ENCODE data around the gene MAP7D2.

The MAP7D2 gene

GRCh38 chrX:20037186-20037585 lies 79.5 kb downstream of the MAP7D2 start:
- DNase-seq: no peak

- no peak for DNase-seq
Observed at GRCh38 chrX:20032201-20032600, 84.5 kb downstream of the MAP7D2 start.

- no peak for DNase-seq
Observed at GRCh38 chrX:20029728-20030127, 87.0 kb downstream of the MAP7D2 start.

DNA sequence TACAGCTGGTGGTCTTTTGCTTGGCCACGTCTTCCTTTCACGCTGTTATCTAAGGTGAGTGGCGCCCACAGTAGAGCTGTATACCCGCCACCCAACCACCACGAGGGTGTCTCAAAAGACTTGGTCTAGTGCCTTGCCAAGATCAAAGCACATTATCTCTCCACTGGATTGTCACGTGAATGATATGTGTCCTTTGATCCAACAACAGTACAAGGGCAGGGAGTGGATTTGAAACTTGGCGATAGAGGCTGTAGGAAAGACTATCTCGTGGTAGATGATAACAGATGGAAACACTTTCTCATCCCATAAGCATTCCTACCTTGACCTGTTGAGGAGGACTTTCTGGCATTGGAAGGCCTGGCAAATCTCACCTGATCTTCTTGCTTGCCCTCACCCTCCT lies 88.1 kb downstream of the MAP7D2 start:
- DNase-seq: no peak

DNA sequence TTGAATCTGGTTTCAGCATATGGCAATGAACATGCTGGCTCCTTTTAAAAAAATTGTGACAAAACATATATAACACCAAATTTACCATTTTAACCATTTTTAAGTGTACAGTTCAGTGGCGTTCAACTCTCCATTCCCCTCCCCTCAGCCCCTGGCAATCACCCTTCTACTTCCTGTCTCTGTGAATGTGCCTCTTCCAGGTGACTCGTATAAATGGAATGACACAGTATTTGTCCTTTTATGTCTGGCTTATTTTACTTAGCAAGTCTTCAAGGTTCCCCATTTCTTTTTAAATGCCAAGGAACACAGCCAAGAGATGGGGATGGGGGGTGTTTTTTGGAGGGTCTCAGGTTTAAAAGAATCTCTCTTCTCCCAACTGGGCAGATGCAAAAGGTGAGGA lies 90.4 kb downstream of the MAP7D2 start:
- DNase-seq: no peak

- DNase-seq: no peak
Observed at GRCh38 chrX:20019672-20020365, 96.9 kb downstream of the MAP7D2 start.

GRCh38 chrX:20016616-20016945 lies 100.1 kb downstream of the MAP7D2 start:
- DNase-seq: no peak

- DNase-seq: no peak
Observed at GRCh38 chrX:20015945-20016615, 100.6 kb downstream of the MAP7D2 start.

GRCh38 chrX:20015422-20015821 lies 101.3 kb downstream of the MAP7D2 start:
- DNase-seq: no peak

GRCh38 chrX:20011608-20012007 lies 105.1 kb downstream of the MAP7D2 start:
- no peak for DNase-seq

- no peak for DNase-seq
Observed at GRCh38 chrX:20007962-20008622, 108.6 kb downstream of the MAP7D2 start.

DNA sequence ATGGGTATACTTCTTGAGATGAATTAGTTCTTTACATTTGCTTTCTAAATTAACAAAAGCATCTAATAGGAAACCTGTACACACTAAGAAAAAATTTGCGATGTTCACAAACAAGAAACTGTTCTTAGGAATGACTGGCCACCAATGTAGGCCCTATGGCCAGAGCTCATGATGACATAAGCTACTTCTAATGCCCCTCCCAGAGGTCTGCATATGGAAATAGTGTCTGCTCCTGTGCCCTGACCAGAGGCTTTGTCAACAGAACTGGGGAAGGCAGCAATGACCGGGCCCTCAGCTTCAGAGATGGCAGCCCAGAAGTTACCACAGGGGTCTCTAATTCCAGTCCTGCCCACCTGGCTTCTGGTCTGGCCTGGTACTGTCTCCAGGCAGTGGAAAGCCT lies 110.8 kb downstream of the MAP7D2 start:
- DNase-seq: no peak

GRCh38 chrX:20001588-20001987 lies 115.1 kb downstream of the MAP7D2 start:
- no peak for DNase-seq

DNA sequence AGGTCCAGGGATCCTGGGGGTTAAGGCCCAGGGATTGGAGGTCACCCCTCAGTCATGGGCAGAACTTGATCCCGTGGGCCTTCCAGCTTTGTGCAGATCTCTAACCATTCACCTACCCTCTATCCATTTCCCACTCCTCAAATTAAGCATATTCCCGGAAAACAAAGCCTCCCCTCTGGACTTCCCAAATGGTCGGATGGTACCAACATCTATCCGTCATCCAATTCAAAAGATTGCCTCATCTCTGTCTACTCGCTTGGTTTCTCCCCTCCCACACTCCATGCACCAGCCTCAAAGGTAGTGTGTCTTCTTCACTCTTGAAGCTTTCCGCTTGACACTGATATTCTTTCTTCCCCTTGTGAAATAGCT lies 125.4 kb downstream of the MAP7D2 start:
- DNase-seq: no peak

DNA sequence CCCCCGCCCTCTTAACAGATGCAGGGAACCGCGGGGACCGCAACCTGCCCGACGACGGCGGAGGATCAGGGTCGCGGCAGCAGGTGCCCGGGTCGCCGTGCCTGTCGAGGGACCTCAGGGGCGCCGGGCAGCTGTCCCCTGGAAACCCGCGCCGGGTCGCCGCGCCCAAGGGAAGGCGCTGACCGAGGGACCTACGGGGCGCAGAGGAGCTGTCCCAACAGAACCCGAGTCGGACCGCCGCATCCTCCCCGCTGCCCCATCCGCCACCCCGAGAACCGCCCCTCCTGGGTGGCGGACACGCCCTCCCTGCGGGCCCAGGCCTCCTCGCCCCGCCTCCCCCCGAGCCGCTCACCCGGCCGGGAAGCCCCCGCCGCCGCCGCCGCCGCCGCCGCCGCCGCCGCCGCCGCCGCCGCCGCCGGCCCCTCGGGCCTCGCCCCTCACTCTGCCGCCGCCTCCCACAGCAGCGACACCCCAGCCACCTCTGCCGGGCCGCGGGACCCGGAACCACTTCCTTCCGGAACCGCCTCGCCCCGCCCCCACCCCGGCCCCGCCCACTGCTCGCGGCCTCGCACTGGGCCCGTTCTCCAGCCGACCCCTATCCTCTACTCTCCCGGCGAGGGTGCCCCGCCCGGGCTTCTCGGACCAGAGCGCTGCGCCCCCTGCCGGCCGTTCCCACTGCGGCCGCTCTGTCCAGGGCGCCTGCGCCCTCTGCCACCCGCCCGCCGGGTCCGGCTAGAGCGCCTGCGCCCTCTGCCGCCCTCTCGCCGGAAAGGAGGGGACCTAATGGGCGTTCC lies 126.0 kb downstream of the MAP7D2 start, which contains the start of gene BCLAF3:
BCLAF3 (minus strand) TSS at position 506 of the 794 bp plus-strand sequence. CDS start 20,797 bp downstream, outside the sequence.
- peak; percentile 85 for DNase-seq

DNA sequence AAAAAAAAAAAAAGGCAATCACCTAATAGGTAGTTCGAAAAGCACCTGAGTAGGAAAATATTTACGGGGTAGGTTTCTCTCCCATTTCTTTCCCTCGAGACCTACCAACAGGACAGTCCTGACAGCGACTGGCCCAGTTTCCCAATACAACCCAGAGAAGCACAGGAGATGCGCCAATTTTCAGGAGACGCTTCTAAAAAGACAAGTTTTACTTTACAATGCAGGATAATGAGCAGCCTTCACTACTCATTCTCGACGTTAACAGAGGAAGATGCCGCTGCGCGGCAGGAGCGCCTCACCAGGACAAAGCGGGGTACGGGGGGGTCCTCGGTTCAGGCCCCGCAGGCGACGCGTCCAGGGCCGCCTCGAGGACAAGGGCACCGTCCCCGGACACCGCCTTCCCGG lies 126.6 kb downstream of the MAP7D2 start:
- peak; percentile 13 for DNase-seq

GRCh38 chrX:19987856-19988255 lies 128.9 kb downstream of the MAP7D2 start:
- DNase-seq: no peak

GRCh38 chrX:19986531-19986930 lies 130.2 kb downstream of the MAP7D2 start:
- DNase-seq: no peak

- no peak for DNase-seq
Observed at GRCh38 chrX:19981947-19982346, 134.8 kb downstream of the MAP7D2 start.

DNA sequence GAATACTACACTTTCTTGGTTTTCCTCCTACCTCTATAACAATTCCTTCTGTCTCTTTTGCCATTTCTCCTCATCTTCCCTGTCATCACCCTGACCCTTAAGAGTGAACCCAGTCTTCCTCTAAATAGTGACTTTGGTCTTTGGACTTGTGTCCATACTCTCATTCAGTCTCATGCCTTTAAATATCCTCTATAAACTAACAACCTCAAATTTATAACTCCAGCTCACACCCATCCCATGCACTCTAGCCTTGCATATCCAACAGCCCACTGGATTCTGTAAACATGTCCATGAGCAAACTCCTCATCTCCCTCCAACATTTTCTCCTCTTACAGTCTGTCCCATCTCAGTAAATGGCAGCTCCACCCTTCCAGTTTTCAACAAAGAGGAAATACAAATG lies 140.9 kb downstream of the MAP7D2 start:
- DNase-seq: no peak

DNA sequence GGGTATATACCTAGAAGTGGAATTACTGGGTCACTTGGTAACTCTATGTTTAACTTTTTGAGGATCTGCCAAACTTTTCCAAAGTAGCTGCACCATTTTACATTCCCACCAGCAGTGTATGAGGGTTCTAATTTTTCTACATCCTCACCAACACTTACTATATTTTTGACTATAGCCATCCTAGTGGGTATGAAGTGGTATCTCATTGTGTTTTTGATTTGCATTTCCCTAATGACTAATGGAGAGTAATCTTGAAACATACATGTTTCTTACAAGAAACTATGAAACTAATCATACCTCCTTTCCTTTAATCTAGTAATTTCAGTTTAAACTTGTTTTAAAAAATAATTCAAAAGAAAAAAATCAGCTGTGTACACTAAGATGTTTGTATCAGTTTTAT lies 143.7 kb downstream of the MAP7D2 start:
- DNase-seq: no peak

DNA sequence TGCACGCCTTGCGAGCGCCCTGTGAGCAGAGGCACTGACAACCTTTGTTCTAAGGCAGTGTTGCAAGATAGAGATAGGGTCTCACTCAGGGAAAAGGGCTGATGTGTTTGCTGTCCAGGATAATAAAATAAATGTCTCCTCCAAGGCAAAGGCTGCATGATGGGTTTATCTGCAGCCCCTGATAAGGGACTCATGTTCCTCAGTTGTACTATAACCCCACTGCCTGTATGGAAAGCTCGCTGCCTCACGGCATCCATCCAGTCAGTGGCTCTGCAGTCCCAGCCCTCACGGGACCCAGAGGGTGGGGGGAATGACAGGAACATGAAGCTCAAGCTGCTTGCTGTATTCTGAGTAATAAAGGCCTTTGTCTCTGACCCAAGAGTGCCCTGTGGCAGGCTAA lies 148.4 kb downstream of the MAP7D2 start:
- peak; percentile 42 for DNase-seq

- no peak for DNase-seq
Observed at GRCh38 chrX:19966056-19966455, 150.7 kb downstream of the MAP7D2 start.

Data from hematopoietic multipotent progenitor cell treated with erythropoietin and hydrocortisone succinate and interleukin-3 and kit ligand, for 8 days (in vitro differentiated cells).